OCI-LY1 (cell line): ENCODE measurements around the gene ZNF79.

Experiments
- H2AFZ ChIP-seq: fragments of 200-600 bp; sonication (generic), shearing (Covaris generic); 2 replicates; pipeline ENCODE4 v1.6.0; 2014; ENCODE audit warnings: antibody characterized with exemption, mild to moderate bottlenecking, low read length
- H3F3A ChIP-seq: fragments of 200-600 bp; sonication (generic), shearing (Covaris generic); 2 replicates; pipeline ENCODE4 v1.6.0; 2014; ENCODE audit warnings: mild to moderate bottlenecking, antibody characterized with exemption, low read length, moderate library complexity; ENCODE audit not compliant: insufficient read depth
- H3K27ac ChIP-seq: fragments of 200-600 bp; sonication (generic); 2 replicates; pipeline ENCODE4 v1.5.1; 2014; ENCODE audit warnings: low read length, mixed run types, mild to moderate bottlenecking, low read depth; ENCODE audit not compliant: poor library complexity, severe bottlenecking
- H3K27me3 ChIP-seq: fragments of 200-600 bp; sonication (generic); 2 replicates; pipeline ENCODE4 v1.6.0; 2014; ENCODE audit warnings: antibody characterized with exemption, mild to moderate bottlenecking, low read length, moderate library complexity; ENCODE audit not compliant: insufficient read depth
- H3K36me3 ChIP-seq: fragments of 200-600 bp; sonication (generic); 2 replicates; pipeline ENCODE4 v1.6.1; 2014; ENCODE audit warnings: mild to moderate bottlenecking, antibody characterized with exemption, low read length, moderate library complexity, mixed read lengths; ENCODE audit not compliant: insufficient read depth
- H3K4me1 ChIP-seq: fragments of 200-600 bp; sonication (generic); 2 replicates; pipeline ENCODE4 v1.5.1; 2014; ENCODE audit warnings: mild to moderate bottlenecking, low read length, moderate library complexity; ENCODE audit not compliant: insufficient read depth, severe bottlenecking
- H3K4me2 ChIP-seq: fragments of 200-600 bp; sonication (generic), shearing (Covaris generic); 2 replicates; pipeline ENCODE4 v1.6.1; 2014; ENCODE audit warnings: low read length
- H3K4me3 ChIP-seq: fragments of 200-600 bp; sonication (generic); 2 replicates; pipeline ENCODE4 v1.5.1; 2014; ENCODE audit warnings: low read length, low read depth, mild to moderate bottlenecking, mixed read lengths; ENCODE audit not compliant: poor library complexity, severe bottlenecking
- H3K79me2 ChIP-seq: fragments of 200-600 bp; shearing (Covaris generic); 2 replicates; pipeline ENCODE4 v1.6.1; 2016; ENCODE audit warnings: mixed run types, low read length, mixed read lengths; ENCODE audit not compliant: insufficient read depth
- H3K9ac ChIP-seq: fragments of 200-600 bp; sonication (generic), shearing (Covaris generic); 2 replicates; pipeline ENCODE4 v1.6.1; 2014; ENCODE audit warnings: mild to moderate bottlenecking, low read length, mixed read lengths
- H3K9me2 ChIP-seq: fragments of 200-600 bp; sonication (generic), shearing (Covaris generic); 2 replicates; pipeline ENCODE4 v1.6.1; 2014; ENCODE audit warnings: low read depth, mild to moderate bottlenecking, low read length, mixed read lengths
- H3K9me3 ChIP-seq: fragments of 200-600 bp; shearing (Covaris generic); 2 replicates; pipeline ENCODE4 v1.6.1; 2014; ENCODE audit warnings: low read length, mixed read lengths
- H4K20me1 ChIP-seq: fragments of 200-600 bp; sonication (generic), shearing (Covaris generic); 2 replicates; pipeline ENCODE4 v1.6.0; 2016; ENCODE audit warnings: mild to moderate bottlenecking, low read length; ENCODE audit not compliant: insufficient read depth
- EZH2 ChIP-seq: fragments of 200-600 bp; sonication (generic), shearing (Covaris generic); IDR thresholded peaks from 2 replicates; pipeline ENCODE4 v1.8.0; 2017; ENCODE audit warnings: borderline replicate concordance, mixed run types, mild to moderate bottlenecking, antibody characterized with exemption, low read length, moderate library complexity, mixed read lengths
- TF ChIP-seq, protein P1 (sequence below): fragments of 200-600 bp; sonication (generic), shearing (Covaris generic); IDR thresholded peaks from 2 replicates; pipeline ENCODE4 v1.5.1; 2017; ENCODE audit warnings: mild to moderate bottlenecking, antibody characterized with exemption, low read length, moderate library complexity, mixed read lengths

ZNF79 gene

DNA sequence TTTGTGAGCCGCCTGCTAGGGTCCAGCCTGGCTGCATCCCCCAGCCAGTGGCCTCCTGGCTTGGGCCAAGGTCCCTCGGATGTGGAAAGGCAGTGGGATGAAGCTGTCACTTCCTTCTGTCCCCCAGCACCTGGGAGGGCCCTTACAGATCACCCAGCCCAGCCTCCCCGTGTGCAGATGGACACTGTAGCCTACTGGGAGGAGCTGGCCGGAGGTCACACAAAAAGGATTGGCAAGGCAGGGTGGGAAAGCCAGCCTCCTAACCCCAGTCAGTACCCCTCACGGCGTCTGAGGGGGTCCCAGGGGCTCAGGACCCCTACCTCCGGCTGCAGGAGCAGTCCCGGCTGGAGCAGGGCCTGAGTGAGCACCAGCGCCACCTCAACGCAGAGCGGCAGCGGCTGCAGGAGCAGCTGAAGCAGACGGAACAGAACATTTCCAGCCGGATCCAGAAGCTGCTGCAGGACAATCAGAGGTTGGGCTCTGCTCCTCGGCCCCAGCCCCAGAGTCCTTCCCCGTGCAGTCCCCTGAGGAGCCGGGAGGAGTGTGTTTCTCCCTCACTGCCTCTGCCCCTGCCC lies 55.4 kb downstream of the ZNF79 start:
- H3K9me2 ChIP-seq, result no peaks in the 10 kb centered on the region
- no peak overlapping the region for H3K9ac ChIP-seq
- H3K4me3 ChIP-seq, result no peak overlapping the region
- no peaks in the 10 kb centered on the region for H4K20me1 ChIP-seq
- H3K27me3 ChIP-seq, result no peaks in the 10 kb centered on the region
- no peaks in the 10 kb centered on the region for H3F3A ChIP-seq
- H3K36me3 ChIP-seq, result peaks cover 19% of the 10 kb centered on the region; the same call in 1 of the 2 replicates
- H3K27ac ChIP-seq, result no peak overlapping the region
- TF ChIP-seq, protein P1, sequence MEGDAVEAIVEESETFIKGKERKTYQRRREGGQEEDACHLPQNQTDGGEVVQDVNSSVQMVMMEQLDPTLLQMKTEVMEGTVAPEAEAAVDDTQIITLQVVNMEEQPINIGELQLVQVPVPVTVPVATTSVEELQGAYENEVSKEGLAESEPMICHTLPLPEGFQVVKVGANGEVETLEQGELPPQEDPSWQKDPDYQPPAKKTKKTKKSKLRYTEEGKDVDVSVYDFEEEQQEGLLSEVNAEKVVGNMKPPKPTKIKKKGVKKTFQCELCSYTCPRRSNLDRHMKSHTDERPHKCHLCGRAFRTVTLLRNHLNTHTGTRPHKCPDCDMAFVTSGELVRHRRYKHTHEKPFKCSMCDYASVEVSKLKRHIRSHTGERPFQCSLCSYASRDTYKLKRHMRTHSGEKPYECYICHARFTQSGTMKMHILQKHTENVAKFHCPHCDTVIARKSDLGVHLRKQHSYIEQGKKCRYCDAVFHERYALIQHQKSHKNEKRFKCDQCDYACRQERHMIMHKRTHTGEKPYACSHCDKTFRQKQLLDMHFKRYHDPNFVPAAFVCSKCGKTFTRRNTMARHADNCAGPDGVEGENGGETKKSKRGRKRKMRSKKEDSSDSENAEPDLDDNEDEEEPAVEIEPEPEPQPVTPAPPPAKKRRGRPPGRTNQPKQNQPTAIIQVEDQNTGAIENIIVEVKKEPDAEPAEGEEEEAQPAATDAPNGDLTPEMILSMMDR, result no peak
- no peak for TF ChIP-seq EZH2
- no peaks in the 10 kb centered on the region for H3K4me1 ChIP-seq
- no peaks in the 10 kb centered on the region for H3K79me2 ChIP-seq
- H3K4me2 ChIP-seq, result no peak overlapping the region
- H2AFZ ChIP-seq, result no peak overlapping the region
- no peaks in the 10 kb centered on the region for H3K9me3 ChIP-seq

DNA sequence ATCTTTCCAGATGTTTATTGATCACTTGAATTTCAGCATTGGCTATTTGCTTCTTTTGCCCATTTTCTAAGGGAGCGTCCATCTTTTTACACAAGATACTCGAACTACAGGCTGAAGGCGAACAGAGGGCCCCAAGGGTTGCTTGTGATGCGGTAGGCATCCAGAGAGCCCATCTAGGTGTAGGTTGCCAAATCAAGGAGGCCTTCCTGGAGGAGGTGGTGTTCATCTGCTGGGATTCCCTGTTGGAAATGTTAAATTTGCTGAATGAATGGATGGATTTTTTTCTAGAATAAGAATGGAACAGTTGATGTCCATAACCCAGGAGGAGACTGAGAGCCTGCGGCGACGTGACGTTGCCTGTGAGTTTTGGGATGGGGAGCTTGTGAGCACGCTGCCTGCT lies 58.5 kb downstream of the ZNF79 start:
- Histone ChIP-seq H3K79me2 (no peaks in the 10 kb centered on the region), H3K9me2 (no peaks in the 10 kb centered on the region), H3K27me3 (no peaks in the 10 kb centered on the region), H3K27ac (no peak overlapping the region), H3K36me3 (peaks cover 27% of the 10 kb centered on the region; the same call in 1 of the 2 replicates), H3K9ac (no peak overlapping the region), H3K4me1 (no peaks in the 10 kb centered on the region), H3K4me3 (no peak overlapping the region), H2AFZ (no peak overlapping the region), H3K9me3 (no peaks in the 10 kb centered on the region), H4K20me1 (no peaks in the 10 kb centered on the region), H3F3A (no peaks in the 10 kb centered on the region), H3K4me2 (no peak overlapping the region)
- TF ChIP-seq, protein P1, result no peak
- no peak for TF ChIP-seq EZH2

DNA sequence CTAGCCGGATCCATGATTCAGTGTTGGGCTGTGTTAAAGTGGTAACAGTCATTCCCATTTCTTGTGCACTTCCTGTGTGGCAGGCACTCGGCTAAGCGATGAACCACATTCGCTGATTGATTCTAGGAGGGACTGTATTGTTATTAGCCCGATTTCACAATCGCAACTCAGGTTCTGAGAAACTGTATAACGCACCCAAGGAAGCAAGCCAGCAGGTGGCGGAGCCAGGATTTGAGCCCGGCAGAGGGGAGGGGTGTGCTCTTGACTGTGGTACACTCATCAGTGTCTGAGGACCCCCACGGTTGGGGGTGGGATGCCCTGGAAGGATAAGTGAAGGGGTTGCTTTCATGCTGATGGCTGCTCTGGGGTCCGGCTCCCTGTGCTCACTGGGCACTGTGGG lies 61.8 kb downstream of the ZNF79 start:
- no peaks in the 10 kb centered on the region for H3K27me3 ChIP-seq
- peaks cover 21% of the 10 kb centered on the region; the same call in 1 of the 2 replicates for H3K36me3 ChIP-seq
- H3K4me3 ChIP-seq, result no peak overlapping the region
- H2AFZ ChIP-seq, result no peak overlapping the region
- H3K27ac ChIP-seq, result no peak overlapping the region
- no peaks in the 10 kb centered on the region for H3K4me1 ChIP-seq
- H3K79me2 ChIP-seq, result no peaks in the 10 kb centered on the region
- no peak for TF ChIP-seq EZH2
- TF ChIP-seq, protein P1, result no peak
- H3K4me2 ChIP-seq, result no peak overlapping the region
- no peaks in the 10 kb centered on the region for H3K9me2 ChIP-seq
- H3K9ac ChIP-seq, result no peak overlapping the region
- no peaks in the 10 kb centered on the region for H4K20me1 ChIP-seq
- H3K9me3 ChIP-seq, result no peaks in the 10 kb centered on the region
- H3F3A ChIP-seq, result no peaks in the 10 kb centered on the region
